GM18909 (cell line): ENCODE results near the gene SGK1.
"Not testable (repeated sequence)": the region's sequence is repeated elsewhere in the genome, so short reads cannot be mapped to it uniquely, and the experiment has no call there.

Experiments
- ATAC-seq: cut with Tn5 transposase; IDR thresholded peaks from one replicate; pipeline ENCODE4 v1.9.1; 2021; ENCODE audit warnings: mild to moderate bottlenecking; ENCODE audit not compliant: unreplicated experiment, poor library complexity

SGK1 gene

GRCh38 chr6:134196568-134197193 lies 121.2 kb downstream of the SGK1 start:
- peak; percentile 81 for ATAC-seq

- no peak for ATAC-seq
Observed at GRCh38 chr6:134195985-134196384, 121.9 kb downstream of the SGK1 start.

- no peak for ATAC-seq
Observed at GRCh38 chr6:134195164-134195906, 122.6 kb downstream of the SGK1 start.

DNA sequence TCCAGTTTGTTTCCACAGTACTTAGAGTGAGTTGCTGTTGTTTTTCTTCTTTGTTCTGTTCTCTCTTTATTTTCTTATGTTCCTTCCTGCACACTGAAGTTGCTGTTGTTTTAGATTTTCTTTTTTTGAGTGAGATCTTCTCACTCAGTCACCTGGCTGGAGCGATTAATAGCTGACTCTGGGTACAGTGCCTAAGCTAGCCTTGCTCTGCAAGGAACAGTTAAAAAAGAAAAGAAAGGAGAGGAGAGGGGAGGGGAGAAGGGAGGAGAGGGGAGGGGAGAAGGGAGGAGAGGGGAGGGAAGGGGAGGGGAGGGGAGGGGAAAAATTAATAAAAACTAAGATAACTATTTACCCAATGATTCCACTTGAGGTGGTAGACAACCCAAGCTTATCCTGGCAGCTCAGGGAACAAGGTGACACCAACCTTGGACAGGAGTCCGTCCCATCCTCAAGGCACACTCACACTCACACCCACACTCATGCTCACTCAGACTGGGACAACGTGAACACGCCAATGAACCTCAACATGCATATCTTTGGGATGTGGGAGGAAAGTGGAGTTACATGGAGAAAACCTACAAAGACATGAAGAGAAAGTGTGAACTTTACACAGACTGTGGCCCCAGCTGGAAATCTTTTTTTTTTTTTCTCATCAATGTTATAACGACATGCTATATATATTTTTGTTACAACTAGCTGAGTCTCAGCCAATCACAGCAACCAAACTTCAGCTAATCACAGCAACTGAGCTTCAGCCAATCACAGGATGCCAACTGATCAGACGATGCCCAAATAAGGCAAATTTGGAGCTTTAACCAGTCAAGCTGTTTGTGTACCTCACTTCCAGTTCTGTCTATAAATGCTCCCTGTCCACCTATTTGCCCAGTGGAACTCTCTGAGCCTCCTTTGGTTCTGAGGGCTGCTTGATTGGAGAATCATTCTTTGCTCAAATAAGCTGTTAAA lies 124.1 kb downstream of the SGK1 start:
- no peak for ATAC-seq

- ATAC-seq = not testable (repeated sequence)
Observed at GRCh38 chr6:134192609-134193008, 125.3 kb downstream of the SGK1 start.

- no peak for ATAC-seq
Observed at GRCh38 chr6:134190883-134191282, 127.0 kb downstream of the SGK1 start.

DNA sequence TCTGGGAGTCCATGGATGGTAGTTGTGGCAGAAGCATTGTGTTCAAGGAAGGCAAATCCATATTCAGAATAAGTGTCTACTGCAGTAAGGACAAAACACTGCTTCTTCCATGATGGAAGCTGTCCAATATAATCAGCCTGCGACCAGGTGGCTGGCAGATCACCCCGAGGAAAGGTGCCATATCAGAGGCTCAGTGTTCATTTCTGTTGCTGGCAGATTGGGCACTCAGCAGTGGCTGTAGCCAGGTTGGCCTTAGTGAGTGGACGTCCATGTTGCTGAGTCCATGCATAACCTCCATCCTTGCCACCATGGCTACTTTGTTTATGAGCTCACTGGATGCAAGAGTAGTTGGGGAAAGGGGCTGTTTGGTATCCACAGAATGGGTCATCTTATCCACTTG lies 130.2 kb downstream of the SGK1 start:
- ATAC-seq = no peak

GRCh38 chr6:134187154-134187553 lies 130.8 kb downstream of the SGK1 start:
- no peak for ATAC-seq

- ATAC-seq = no peak
Observed at GRCh38 chr6:134186355-134186754, 131.6 kb downstream of the SGK1 start.

DNA sequence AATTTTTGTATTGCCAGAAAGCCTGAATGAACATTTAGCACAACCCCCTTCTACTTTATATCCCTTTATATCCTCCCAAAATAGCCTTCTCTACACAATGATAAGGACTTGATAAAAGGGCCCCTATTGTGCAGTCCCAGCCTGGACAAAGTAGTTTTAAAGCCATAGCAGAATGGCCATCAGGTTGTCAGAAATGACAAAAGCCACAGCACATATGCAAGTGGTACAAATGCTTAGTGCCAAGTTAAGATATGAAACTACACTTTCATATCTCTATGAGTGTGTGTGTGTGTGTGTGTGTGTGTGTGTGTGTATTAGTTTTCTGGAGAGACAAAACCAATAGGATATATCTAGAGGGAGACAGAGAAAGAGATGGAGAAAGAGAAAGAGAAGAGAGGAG lies 132.6 kb downstream of the SGK1 start:
- ATAC-seq = no peak

DNA sequence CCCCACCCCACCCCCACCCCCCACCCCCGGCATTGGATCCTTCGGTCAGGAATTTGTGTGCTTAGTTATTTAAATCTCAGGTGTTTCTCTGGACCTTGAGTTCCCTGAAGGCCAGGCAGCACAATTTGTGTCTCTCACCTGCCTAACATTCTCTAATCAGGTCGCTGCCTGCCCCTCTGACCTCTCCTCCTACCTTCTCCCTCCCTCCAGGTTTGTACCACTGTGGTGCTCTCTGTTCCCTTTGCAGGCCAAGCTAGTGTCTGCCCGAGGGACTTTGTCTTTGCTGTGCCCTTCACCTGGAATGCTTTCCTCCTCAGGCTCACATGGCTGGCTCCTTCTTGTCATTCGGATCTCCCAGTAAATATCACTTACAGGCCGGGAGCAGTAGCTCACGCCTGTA lies 134.1 kb downstream of the SGK1 start:
- no peak for ATAC-seq

GRCh38 chr6:134182528-134182927 lies 135.4 kb downstream of the SGK1 start:
- no peak for ATAC-seq

- not testable (repeated sequence) for ATAC-seq
Observed at GRCh38 chr6:134181726-134182125, 136.2 kb downstream of the SGK1 start.

DNA sequence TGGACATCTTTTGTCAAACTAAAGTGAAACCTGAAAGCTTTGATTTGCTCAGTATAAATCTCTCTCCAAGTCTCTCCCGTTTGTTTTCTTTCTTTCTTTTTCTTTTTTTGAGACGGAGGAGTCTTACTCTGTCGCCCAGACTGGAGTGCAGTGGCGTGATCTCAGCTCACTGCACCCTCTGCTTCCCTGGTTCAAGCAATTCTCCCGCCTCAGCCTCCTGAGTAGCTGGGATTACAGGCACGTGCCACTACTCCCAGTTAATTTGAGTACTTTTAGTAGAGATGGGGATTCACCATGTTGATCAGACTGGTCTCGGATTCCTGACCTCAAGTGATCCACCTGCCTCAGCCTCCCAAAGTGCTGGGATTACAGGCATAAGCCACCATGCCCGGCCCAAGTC lies 136.7 kb downstream of the SGK1 start:
- not testable (repeated sequence) for ATAC-seq

DNA sequence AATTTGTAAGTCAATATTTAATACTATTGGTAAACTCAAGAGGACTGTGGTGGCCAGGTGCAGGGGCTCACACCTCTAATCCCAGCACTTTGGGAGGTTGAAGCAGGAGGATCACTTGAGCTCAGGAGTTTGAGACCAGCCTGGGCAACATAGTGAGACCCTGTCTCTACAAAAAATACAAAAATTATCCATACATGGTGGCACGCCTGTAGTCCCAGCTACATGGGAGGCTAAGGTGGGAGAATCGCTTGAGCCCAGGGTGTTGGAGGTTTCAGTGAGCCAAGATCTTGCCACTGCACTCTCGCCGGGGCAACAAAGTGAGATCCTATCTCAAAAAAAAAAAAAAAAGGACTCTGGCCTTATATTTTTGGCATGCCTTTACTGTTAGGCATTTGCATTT lies 137.4 kb downstream of the SGK1 start:
- not testable (repeated sequence) for ATAC-seq

- ATAC-seq = no peak
Observed at GRCh38 chr6:134178161-134179044, 139.5 kb downstream of the SGK1 start.

GRCh38 chr6:134177753-134178160 lies 140.2 kb downstream of the SGK1 start:
- no peak for ATAC-seq

DNA sequence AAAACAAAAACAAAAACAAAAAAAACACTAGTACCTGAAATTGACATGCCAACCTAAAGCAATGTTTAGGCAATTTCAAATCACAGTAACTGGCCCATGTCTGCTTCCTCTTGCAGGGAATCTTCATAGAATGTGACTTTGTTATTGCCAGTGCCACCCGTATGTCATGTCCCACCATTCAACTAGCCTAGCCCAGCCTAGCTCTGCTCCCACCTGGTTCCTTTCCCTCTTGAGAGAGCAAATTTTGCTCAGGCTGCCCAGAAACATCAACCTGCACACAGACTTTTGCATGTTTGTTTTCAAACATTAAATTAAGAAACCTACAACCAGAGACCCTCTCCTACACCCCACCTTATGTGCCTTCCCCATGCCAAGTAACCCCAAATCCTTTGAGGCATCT lies 140.7 kb downstream of the SGK1 start:
- ATAC-seq = no peak

DNA sequence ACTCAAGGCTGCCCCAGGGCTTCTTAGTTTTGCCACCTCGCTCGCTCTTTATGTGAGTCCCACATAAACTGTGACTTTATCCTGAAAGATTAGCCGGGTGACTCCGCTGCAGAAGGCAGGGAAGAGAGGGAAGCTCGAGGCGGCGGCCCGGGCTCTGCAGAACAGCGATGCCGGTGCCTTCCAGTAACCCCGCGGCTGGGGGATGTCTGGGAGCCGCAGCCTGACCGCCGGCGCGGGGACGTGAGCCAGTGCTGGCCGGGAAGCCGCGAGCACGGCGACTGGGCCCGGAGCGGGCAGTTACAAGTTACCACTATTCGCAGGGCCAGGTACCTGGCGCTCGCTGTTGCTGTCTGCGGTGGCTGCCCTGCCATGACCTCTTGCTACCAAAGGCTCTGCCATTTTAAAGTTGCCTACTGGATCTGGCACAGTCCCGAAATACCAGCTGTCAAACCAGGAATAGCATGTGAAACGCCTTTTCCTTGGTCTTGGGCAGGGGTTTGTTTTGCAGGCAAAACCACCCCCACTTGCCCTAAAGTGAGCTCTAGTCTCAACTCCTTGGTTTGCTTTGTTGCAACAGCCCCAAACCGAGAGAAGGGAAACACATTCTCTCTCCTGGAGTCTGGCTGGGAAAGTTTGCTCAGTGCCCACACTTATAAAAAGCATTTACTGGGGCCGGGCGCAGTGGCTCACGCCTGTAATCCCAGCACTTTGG lies 141.5 kb downstream of the SGK1 start:
- ATAC-seq = no peak
